ENCODE measurements around the gene MYO3B.
A peak's percentile ranks its signal among the peaks of the same experiment; 100 is the strongest.

MYO3B gene

DNA sequence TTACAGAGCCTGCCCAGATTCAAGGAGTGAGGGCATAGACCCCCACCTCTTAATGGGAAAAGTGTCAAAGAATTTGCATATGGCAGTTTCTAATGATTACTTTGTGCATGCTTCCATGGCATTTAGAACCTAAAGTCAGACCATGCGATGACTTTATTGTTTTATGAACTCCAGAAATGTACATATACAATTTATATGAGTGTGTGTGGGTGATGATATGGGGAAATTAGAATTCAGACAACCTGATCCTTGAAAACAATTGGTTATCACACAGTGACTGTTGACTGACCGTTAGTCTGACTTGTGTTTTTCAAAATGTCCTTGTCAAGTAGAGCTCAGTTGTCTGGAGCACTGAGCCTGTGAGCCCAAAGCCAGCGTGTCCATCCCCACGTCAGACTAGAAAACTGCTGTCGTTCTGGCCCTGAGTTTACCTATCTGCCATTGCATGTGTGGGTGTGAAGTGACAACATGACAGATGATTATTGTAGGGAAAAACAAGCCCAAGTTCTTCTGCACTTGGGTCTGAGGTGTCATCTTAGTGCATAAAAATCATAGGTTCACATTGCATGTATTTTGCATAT lies 128.4 kb downstream of the MYO3B start:
- no peak for DNase-seq (ENCODE audit: low read depth)

DNA sequence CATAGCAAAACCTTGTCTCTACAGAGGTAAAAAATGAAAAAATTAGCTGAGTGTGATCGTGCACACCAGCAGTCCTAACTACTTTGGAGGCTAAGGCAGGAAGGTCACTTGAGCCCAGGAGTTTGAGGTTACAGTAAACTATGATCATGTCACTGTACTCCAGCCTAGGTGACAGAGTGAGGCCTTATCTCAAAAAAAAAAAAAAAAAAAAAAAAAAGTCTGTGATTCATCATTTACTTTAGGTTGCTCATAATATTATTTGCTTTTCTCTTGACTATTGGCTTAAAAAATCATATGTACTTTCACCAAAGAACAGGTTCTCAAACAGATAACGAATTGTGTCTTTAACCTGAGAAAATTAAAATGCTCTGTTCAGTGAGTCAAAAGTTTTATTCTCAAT lies 129.1 kb downstream of the MYO3B start:
- DNase-seq (ENCODE audit: low read depth) = no peak

DNA sequence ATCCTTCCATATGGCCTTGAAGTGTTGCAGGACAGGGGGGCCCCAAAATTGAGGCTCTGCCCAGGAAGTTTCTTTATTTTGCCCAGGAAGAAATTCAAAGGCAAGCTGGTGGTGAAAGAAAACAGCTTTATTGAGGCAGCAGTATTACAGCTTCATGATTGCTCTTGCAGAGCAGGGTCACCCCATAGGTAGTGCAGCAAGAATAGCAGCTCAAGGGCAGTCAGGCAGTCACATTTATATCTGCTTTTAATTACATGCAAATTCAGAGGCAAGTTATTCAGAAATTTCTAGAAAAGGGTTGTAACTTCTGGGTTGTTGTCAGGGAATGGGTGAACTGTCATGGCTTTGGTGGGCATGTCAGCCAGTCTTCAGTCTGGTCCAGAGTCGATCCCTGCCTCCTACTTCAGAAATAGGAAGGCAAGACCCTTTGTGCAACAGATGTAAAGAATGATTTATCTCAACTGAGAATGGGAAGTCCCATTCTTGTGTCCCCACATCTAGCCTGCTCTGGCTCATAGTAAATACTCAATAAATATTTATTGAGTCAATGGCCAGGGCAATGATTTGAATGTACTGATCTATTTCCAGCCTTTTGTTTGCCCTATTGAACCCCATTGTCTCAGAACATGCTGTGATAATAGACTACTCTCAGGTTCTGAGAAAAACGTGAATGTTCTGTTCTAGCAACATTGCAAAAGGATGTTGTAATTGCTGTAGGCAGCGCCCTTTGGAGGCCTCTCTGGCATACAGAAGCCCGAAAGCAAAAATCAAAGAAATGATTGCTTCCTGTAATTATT lies 129.8 kb downstream of the MYO3B start:
- DNase-seq (ENCODE audit: low read depth) = no peak

DNA sequence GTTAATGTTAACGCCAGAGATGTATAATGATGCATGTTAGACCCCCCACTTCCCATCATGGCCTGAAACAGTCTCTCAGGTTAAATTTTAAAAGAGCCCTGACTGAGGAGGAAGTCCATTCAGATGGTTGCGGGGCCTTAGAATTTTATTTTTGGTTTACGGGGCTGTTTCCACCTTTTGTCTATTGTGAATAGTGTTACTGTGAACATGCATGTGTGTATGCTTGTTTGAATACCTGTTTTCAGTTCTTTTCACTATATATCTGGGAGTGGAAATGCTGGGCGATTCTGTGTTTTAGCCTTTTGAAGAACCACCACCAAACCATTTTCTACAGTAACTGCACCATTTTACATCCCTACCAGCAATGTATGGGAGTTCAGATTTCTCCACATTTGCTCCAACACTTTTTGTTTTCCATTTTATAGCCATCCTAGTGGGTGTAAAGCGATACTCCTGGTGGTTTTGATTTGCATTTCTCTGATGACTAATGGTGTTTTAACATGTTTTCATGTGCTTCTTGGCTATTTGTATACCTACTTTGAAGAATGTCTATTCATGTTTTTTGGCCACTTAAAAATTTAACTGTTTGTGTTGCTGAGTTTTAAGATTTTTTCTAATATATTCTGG lies 133.0 kb downstream of the MYO3B start:
- no peak for DNase-seq (ENCODE audit: low read depth)

DNA sequence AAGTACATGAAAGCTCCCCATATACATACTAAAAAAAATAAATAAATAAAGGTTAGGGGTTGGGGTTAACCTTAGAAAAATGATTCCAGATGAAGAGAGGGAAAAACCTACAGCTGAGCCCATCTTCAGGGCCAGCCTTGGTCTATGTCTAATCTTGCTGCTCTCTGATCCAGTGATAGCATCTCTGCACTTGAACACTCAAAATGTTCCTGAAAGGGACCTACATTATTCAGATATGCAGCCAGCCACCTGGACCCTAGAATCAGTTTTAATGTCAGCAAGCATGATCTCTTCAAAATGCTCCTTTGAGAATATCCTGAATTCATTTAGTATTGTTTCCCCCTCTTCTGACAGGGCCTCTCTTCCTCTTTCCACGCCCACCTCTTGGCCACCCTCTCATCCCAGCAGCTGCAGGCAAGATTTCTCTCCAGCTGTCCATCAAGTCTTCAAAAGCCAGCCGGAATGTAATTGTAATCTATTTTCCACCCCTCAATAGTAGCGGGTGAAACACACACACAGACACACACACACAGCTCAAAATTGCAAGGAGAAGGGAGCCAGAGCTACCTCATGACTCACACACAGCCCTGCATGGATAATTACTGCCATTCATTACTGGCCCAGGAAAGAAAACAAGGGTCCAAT lies 135.5 kb downstream of the MYO3B start:
- DNase-seq (ENCODE audit: low read depth) = no peak

DNA sequence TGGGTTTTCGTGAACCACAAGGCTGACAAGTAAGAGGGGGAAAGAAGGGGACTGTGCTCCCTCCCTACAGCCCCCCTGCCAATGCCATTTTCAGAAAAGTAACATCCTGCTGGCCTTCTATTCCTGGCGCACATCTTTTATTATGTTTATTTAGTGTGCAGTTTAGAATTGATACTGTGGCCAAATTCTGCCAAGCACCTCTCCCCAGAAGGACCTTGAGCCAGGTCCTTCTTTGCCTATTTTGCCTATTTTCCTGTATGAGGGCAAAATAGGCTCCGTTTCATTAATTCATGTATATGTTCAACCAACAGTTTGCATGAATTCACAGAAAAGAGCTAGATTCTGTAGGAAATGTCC lies 136.0 kb downstream of the MYO3B start:
- no peak for DNase-seq (ENCODE audit: low read depth)

DNA sequence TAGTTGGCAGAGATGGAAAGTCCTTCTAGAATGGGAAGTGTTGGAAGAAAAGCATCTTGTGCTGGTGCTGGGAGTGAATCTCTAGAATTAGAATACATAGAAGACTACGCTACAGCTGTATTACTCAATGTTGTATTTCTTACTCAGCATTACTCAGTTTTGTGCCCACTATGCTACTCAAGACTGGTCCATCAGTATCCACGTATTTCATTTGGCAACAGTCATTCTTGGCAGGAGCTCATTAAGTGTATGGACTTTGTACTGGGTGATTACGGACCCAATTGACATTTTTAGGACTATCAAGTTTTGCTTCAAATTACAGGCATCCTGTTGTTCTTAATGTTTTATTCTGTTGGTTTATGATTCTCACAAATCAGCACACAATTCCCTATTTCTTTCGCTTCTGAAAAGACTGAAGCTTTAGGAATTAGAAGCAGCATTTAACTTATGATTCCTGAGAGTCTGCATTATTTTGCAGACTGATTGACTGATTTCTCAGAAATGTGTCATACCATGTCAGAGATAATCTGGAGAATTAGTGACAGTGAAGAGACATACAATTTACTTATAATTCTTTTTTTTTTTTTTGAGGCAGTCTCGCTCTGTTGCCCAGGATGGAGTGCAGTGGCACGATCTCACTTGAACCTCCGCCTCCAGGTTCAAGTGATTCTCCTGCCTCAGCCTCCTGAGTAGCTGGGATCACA lies 136.9 kb downstream of the MYO3B start:
- DNase-seq (ENCODE audit: low read depth) = no peak

DNA sequence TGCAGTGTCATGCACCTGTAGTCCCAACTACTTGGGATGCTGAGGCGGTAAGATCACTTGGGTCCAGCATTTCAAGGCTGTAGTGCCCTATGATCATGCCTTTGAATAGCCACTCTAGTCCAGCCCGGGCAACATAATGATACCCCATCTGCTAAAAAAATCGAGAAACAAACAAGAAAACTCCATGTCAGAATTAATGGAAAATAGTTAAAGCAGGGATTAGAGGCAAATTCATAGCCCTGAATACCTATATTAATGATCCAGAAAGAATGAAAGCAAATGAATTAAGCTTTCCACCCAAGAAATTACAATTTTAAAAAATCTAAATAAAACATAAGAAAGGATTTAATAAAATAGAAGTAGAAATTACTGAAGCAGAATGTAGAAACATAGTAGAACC lies 143.0 kb downstream of the MYO3B start:
- no peak for DNase-seq (ENCODE audit: low read depth)

DNA sequence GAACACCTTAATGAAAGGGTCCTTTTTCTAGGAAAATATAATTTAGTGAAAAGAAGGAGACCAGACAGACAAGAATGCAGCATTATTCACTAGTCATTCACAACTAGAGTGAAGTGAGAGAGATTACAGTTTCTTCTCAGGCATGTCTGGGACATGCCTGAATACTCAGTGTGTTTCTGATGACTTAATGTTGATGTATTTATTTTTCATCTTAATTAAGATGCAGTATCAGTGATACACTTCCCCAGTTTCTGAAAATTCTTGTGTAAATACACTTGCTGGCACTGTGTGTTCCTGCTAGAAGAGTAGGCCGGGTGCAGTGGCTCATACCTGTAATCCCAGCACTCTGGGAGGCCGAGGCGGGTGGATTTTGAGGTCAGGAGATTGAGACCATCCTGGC lies 143.6 kb downstream of the MYO3B start:
- no peak for DNase-seq (ENCODE audit: low read depth)

DNA sequence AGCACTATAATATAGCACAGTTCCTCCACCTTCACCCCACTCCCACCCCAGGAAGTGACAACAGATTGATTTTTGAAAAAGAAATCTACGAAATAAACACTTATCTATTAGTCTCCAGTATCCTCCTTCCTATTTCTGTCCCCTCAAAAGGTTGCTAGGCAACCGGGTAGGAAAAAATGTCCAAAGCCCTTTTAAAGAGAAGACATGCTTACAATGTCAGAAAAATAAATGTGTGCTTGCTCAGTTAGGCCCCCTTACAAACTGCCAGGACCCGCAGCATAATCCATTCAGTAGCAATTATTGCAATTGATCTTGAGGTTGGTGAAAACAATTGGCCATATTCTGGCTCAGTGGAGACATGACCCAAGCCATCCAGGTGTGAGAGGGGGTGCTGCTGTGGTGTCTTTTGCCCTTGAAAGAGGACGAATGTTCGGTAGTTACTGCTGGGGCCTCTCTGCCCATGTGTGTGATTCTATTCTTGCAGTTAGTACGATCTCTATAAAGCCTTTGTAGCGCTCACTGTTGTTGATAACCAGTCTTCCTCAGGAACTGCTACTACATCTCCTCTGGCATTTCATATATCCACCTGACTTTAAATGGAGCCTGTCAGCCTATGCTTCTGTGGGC lies 144.3 kb downstream of the MYO3B start:
- no peak for DNase-seq (ENCODE audit: low read depth)

DNA sequence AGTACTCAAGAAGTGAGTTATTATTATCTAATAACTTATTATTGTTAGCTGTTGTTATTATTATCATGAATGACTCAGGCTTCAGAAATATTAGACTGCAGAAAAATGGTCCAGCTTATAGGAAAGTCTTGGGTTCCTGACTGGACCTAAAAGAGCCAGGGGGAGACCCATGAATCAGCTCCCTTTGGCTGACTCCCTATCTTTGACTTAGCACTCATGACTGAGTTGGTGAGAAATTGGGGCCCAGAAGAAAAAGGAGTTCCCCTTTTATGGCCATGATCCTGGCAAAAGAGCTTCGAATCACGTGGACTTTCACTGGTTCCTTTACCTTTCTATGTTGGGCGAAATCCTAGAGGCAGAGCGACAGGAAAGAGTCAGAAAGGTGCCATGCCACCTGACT lies 145.8 kb downstream of the MYO3B start:
- no peak for DNase-seq (ENCODE audit: low read depth)

DNA sequence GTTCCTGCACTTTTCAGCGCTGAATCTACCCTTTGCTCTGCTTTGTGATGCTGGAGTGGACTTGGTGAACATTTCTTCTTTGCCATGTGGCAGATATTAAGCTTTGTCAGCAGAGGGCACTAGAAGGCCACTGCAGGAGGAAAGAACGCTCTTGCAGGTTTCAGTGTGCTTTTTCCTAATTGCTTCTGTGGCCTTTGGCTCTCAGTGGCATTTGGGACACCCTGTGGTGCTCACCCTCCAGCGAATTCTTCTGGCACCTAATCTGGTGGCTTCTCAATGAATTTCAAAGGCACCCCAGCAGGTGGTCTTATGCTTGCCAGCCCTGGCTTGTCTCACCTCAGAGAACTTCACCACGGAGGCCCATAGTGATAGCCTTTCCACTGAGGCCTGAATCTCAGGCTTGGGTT lies 146.7 kb downstream of the MYO3B start:
- peak; percentile 32 for DNase-seq (ENCODE audit: low read depth)

DNA sequence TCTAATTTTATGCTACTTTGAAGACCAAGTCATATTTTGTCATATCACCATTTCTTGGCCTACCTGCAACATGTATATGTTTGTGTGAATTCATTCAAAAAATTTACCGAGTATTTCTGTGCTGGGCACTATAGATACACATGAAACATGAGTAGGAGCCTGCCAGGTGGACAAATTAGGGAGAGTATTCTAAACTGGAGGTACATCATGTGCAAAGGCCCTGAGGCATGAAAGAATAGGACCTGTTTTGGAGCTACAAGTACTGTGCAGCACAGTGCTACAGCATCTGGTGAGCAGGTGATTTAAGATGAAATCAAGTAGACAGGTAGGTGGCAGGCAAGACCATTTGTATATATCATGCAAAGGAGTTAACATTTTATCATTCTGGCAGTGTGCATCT lies 152.9 kb downstream of the MYO3B start:
- DNase-seq (ENCODE audit: low read depth) = no peak

DNA sequence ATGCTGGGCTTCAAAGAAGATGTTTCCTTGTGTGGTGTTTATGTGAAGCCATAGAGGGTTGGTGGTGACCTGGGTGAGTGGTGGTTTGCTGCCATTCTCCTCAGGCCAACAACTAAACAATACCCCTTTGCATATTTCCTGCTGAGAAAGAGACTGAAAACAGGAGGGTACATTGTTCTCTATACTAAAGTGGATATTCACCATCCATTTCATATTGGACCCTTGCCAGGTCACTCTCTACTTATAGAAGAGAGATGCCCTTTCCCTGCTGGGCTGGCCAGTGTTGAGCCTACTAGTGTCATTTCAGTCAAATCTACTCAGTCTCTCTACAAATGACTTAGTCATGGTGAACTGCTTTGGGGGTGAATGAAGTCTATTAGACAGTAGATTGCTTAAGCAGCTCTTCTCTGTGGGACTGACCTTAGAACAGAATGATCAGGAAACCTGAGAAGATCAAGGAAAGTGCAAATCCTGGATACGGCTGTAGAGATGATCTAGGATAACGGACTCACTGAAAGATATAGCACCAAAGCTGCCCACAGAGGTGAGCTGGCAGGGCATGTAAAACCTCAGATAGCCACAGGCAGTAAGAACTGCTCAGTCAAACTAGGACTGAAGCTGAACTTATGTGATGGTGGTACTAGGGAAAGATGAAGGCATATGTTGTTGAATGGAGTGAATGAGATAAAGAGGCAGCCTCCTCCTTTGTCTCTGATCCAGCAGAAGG lies 154.9 kb downstream of the MYO3B start:
- no peak for DNase-seq (ENCODE audit: low read depth)

DNA sequence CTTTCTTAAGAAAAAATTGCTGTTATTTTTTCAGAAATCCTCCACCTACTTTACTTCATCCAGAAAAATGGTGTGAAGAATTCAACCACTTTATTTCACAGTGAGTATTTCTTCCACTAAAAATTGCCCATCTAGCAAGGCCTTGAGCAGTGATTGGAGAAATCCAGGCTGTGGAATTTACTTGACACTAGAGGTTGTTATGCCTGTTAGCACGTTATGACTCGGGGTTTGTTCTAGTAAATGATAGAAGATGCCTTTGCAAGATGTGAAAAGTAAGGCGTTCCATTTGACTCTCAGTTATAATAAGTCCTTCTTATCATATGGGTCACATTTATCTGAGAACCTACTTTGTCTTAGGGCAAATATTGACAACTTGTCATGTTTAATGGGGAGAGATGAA lies 157.4 kb downstream of the MYO3B start:
- peak; percentile 3 for DNase-seq (ENCODE audit: low read depth)

DNA sequence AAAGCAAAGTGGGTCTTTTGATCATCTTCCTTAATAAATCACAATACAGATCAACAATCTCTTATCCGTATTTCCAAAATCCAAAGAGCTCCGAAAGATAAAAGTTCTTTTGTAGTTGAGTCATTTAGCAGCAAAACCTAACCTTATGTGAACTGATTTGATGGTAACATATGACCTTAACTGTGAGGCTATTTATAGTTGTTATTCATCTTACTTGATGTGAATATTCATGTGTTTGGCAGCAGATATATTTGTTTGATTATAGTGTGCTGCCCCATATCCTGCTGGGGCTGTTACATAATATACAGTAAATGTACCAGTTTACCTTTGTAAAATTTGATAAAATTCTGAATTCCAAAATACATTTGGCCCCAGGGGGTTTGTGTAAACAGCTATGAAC lies 158.5 kb downstream of the MYO3B start:
- DNase-seq (ENCODE audit: low read depth) = no peak

DNA sequence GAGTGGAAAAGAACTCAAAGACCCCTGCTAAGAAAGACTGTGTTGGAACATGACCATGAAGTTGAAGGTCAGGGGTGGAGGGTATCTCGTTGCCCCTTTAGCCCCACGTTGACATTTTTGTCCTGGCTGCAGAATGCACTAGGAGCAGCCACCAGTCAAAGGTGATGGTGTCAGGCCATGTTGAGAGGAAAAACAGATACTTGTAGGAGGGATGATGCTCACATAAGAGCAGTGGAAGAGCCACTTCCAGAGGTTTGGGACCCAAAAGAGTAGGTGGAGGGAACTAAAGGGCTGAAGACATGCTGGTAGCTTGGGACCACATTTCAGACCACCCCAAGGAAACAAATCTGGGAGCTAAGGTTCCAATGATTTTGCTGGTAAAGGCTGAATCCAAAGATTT lies 159.0 kb downstream of the MYO3B start:
- DNase-seq (ENCODE audit: low read depth) = no peak

DNA sequence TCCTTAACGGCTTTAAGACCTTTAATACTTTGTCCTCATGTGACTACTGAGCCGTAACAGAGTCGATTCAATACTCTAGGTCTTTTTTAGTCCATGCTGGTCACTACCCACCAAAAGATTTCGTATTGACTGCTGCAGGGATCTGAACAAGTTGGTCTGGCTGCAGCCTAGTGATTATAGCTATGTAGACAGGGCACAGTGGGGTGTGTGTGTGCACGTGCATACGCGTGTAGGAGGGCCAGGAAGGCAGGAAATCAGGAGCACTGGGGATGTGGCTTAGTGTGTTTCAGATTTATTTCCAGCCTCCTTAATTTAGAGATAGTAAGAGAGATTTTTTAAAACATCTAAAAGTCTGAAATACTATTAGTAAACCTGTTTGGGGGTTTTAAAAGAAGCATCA lies 161.4 kb downstream of the MYO3B start:
- DNase-seq (ENCODE audit: low read depth) = no peak

DNA sequence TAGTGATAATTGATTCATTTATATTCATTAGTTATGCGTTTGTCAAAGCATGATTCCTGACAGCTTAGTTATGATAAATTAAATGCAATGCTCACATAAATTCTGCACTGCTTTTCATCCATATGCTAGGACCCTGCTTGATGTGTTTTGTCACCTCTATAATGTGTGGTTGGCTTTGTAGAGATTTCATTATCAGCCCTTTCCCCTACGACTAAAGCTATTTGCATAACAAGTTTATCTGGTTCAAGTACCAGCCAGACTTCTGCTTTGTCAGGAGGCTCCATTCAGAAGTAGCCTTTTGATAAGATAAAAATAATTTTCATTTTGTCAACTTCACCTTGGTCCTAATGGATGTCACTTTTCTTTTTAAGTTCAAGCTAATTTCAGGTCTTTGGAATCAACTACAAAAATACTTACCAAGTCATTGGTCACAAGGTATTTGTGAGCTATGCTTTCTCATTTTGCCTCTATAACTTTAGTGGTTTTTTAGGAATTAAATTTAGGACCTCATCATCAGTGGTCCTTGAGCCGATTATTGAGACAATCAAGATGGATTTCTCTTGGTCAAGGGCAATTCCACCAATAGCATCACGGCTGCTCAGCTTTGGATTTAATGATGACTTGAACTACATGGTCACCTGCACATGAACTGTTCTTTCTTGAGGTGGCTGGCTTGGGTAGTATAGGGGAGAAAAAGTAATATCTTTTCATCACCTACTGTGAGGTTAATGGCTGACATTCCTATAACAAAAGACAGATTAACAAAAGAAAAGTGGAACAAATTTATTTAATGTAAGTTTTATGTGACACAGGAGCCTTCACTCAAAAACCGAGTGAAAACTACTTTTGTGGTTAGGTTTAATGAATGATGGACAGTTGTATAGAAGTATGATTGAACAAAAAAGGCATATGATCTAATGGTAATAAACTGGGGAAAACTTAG lies 162.1 kb downstream of the MYO3B start:
- DNase-seq (ENCODE audit: low read depth) = no peak

DNA sequence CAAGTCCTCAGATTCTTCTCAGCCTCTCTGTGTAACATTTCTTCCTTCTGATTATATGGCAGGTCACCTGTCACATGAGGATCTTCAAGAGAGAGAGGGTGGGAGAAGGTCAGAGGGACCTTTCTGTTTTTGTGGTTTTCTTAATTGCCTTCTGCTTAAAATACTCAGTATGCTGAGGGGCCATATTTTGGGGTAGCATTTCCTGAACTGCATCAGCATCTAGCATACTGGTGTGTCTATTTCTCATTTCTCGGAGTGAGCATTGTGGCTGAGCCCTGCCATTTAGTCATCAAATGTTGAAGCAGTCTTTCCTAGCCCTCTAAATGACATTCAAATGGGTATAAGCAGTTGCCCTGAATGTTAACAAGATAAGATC lies 162.7 kb downstream of the MYO3B start:
- no peak for DNase-seq (ENCODE audit: low read depth)

Data from amniotic epithelial cell (primary cell).